GM18511 (cell line): Measurements from ENCODE around the gene POGLUT2.

Experiments used
- ATAC-seq: cut with Tn5 transposase; IDR thresholded peaks from one replicate; pipeline ENCODE4 v1.9.1; 2021; ENCODE audit warnings: mild to moderate bottlenecking, moderate library complexity; ENCODE audit not compliant: unreplicated experiment

The POGLUT2 gene

GRCh38 chr13:102771298-102772041 is 27.3 kb downstream of the POGLUT2 start:
- ATAC-seq, result no peak

GRCh38 chr13:102770435-102770834 is 28.3 kb downstream of the POGLUT2 start:
- ATAC-seq, result no peak

GRCh38 chr13:102769679-102770078 is 29.1 kb downstream of the POGLUT2 start:
- no peak for ATAC-seq

DNA sequence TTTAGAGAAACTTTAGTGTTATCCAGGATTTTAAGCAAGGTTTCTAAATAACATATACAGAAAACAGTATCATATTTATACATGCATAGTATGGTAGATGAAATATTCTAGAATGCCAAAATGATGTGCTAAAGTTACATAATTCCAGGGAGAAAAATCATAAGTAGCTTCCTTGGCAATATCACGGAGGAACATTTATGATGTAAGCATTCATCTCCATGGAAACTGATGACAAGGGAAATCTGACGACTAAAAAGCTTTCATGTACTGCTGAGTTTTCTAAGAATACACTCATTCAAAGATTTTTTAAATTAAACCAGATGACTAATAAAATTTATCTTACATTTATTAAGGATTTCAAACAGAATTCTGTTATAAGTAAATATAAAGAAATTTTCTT is 29.9 kb downstream of the POGLUT2 start:
- ATAC-seq, result no peak

DNA sequence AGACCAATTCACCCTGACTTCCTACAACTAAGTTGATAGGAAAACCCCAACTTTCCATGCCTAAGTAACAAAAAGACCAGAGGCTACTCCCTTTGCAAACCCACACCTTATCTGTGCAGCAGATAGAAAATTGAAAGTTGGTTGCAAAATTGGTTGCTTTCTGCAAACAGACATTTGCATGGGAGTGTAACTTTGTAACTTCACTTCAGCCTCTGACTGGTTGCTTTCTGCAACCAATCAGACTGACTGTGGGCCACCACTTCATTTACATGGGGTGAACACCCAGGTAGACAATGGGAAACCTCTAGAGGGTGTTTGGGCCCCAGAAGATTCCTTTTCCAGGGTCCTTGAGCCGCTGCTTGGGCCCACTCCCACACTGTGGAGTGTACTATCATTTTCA is 35.0 kb downstream of the POGLUT2 start:
- no peak for ATAC-seq

GRCh38 chr13:102761071-102761470 is 37.7 kb downstream of the POGLUT2 start:
- no peak for ATAC-seq

GRCh38 chr13:102758842-102759241 is 39.9 kb downstream of the POGLUT2 start:
- no peak for ATAC-seq

DNA sequence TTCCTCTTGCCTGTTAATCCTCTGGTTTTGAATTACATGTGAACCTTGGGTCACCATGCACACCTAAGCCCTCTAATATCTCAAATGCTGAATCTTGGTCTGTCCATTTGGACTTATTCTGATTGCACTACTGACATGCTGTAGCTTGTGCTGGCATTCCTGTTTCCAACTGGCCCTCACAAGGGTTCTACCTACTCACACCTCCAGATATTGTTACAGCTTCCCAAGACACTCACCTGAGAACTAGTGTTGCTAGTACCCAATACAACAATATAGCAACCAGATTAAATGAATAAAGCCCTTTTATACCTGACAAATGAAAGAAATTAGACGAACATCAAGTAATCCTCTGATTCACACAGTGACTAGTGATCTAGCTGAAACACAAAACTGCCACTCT is 41.8 kb downstream of the POGLUT2 start:
- no peak for ATAC-seq

DNA sequence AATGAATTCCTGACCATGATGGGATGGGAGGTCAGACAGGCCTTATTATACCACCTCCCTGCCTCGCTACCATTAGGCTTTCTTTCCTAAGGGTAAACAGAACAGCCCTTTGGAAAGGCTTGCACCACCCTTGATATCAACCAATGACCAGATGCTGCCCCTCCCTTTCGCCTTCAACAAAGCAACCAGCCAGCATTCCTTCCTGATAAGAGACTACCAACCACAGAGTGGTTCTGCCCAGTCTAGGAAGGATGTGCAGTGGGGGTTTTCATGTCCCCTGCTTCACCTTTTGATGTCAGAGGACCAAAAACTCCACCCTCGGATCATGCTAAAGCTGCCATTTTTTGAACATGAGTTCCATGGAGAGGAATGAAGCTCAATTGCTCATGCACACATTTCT is 46.9 kb downstream of the POGLUT2 start:
- ATAC-seq, result no peak

GRCh38 chr13:102742506-102742905 is 56.3 kb downstream of the POGLUT2 start:
- no peak for ATAC-seq

DNA sequence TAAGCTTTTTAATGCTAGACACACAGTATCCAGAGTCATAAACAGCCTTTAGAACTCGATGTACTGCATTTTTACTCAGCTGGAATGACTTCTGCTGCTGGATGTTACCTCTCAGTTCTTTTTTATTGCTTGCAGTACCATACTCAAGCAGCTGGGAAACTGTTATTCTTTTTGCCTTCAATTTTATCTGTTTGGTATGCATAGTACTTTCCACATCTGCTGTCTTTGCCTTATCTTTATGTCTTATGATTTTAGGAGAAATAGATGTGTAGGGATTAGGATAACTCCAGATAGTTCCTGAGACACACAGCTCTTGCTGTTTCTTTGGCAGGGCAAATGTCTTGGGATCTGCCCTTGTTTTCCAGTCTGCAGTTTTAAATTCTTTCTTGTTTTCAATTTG is 56.7 kb downstream of the POGLUT2 start:
- ATAC-seq, result no peak
